GM18873 (cell line): ENCODE results near the gene KLF11.
A peak's percentile ranks its signal among the peaks of the same experiment; 100 is the strongest.
"Not testable (repeated sequence)": the region's sequence is repeated elsewhere in the genome, so short reads cannot be mapped to it uniquely, and the experiment has no call there.

ENCODE experiments used
- ATAC-seq: cut with Tn5 transposase; IDR thresholded peaks from one replicate; pipeline ENCODE4 v1.9.1; 2021; ENCODE audit warnings: mild to moderate bottlenecking, moderate library complexity, moderate number of reproducible peaks; ENCODE audit not compliant: unreplicated experiment, low FRiP score

The KLF11 gene

DNA sequence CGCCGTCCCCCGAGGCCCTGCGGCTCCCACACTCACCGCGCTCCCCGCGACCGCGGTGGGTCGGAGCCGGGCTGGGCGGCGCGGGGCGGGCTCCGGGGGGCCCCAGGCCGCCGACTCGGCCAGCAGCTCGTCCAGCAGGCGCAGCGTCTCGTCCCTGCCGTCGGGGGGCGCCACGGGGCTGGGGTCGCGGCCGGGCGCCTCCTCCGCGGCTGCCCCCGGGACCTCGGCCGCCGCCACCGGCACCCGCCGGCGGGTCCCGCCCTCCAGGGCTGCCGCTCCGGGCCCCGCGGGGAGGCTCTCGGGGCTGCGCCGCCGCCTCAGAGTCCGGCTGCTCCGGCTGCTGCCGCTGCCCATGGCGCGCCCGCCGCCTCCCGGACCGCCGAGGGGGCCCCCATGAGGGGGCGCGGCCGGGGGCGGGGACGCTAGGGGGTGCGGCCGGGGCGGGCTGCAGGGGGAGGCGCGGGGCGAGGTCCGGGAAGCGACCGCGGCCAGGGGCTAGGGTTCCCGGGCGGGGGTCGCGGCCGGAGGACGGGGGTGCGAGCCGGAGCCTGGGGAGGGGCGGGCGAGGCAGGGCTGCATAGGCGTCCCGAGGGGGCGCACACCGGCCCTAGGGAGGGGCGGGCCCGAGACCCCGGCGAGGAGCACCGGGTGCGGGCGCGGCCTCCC lies 36.7 kb downstream of the KLF11 start, which contains the start of gene CYS1:
Gene CYS1, minus strand, starts transcription at position 542 of the 666 bp plus-strand sequence. Its CDS starts 188 bp downstream, at position 354.
- no peak for ATAC-seq

DNA sequence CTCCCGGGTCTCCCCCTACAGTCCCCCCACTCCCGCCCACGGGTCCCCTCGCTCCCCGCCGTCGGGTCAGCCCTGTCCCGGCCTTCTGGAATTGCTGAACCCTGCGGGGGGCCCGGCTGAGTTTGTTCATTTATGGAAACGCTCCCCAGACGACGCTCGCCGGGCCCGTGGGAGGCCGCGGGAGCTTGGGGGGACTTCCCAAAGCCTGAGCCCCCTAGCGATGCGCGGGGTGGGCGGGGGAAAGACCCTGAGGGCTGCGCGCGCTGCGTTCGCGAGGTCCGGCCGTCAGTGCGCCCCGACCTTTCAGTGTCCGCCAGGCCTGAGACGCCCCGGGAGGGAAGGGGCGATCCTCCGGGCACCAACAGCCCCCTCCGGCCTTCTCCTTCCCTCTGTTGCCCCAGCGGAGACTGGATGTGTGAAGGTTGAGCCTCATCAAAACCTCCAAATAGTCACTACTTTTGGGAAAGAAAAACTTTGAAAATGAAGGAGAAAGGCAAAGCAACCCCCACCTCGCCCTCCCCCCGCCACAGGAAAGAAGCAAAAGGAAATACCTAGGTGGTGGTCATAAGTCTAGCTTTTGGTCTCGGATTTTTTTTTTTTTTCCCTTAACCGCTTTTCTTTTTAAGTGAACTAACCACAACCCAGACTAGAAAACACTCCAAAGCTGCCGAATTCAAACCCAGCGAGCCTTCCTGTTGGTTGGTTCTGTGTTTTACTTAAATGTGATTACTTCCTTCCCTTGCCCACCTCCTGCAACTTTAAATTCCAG lies 37.4 kb downstream of the KLF11 start:
- ATAC-seq: peak; percentile 28

DNA sequence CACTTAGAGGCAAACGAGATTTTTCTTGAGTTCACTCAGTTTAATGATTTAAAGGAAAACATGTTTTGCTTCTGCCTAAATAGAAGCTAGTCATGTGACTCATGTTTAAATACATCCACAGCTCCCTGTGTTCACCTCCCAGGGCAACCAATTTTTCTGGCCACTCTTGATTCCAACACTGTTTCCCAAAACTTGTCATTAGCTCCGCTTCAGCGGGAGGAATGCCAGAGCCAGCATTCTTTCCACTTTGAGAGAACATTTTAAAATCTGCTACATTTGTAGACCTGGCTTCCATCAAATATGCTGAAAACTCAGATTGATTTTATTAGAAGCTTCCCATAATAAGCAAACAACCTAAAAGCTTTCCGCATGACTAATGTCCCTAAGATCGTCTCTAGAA lies 39.7 kb downstream of the KLF11 start:
- no peak for ATAC-seq

DNA sequence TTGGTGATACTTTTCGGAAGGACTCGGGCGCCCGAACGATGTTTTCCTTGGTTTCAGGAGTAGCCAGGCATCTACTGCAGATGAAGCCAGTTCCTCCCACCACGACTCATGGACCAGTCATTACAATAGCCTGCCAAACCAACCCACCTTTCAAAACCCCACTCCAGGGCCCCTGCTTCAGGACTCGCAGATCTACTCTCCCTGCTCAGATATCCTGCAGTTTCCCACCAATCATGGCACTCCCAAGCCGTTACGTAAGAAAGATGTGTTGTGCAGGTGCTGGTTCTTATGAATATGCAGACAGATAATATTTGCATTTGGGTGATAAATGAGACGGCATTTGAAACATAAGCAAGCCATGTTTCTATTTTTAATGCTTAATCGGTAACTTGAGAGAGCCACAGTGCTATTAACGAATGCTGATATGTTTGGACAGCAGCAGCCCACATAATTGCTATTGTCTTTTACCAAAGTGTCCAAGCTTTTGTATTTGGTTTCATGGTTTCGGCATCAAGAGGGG lies 40.4 kb downstream of the KLF11 start:
- peak; percentile 48 for ATAC-seq

DNA sequence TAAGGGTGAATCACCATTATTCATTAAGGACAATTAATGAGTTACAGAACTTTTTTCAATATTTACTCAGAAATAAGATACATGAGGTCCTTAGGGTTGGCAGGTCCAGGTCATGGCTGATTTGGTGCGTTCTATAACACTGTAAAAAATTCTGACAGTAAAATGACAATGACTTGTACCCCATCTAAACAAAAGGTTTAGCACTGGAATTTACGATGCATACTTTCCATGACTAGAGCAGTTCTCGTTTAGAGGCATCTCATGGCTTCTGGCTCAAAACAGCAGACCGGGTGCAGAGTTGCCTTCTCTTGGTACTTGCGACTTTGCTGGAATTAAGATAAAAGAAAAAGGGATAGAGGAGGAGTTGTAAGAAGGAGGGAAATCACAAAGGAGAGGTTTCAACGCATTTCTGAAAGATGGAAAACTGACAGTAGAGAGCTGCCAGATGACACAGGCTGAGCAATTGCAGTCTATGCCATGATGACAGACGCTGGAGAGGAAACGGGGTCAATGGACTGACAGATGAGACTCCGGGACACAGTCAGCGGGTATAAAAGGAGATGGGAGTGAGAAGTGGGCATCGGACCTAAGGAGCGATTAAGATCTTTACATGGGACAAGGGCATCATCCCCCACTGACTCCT lies 41.0 kb downstream of the KLF11 start:
- no peak for ATAC-seq

DNA sequence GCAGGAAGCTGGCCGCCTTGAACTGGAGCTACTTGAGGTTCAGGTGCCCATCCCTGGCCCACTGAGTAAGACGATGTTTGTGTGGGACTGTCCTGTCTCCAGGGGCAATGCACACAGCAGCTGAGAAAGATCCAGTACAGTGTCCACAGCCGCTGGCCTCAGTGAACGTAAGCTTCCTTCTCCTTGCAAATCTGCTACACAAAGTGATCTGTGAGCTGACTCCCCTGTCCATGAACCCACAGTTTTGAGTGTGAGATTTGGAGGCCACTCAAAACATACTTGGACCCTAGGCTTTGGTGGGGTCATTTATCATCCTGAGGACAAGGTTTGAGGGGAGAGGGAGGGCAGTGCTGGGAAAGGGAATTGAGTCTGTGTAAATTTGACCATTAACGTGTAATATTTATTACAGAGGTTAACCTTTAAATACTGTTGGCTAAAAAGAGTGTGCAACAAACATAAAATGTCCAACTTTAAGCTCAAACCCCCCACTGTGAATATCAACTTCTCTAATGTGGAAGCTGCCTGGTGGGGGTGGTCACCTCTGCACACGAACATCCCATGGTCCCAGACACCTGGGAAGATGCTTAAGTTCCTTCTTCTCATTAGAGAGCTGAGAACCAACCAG lies 41.8 kb downstream of the KLF11 start:
- ATAC-seq: no peak

DNA sequence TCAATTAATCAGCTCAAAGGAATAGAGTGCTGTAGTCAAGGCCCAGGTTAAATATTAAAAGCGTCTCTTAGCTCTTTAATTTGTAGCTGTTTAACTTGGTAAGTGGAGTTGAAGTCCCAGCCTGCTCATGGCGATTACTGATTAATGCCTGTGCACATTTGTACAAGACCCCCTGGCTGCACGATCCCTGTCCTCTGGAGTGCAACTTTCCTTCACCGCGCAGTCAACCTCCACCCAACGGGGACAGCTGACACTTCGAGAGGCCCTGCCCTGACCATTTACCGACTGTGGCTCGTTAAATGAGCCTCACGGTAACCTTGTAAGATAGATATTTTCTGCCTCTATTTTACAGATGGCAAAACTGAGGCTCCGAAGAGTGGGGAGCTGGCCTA lies 42.3 kb downstream of the KLF11 start:
- ATAC-seq: no peak

DNA sequence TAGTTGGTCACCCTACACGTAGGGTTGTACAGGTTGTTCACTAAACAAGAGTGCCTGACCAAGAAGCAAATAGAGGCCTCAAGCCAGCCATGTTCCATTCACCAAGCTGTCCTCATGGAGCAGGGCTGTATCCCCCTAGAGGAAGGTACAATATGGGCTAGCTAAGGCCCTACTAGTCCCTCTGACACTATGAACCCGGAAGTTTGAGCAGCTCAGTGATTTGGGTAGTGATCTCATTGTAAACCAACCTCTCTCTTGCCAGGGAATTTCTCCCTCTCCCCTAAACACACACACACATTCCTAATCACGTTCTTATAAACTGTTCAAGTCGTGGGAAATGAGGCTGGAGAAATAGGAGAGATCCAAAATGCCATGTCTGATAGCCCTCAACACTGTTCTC lies 43.6 kb downstream of the KLF11 start:
- ATAC-seq: no peak

DNA sequence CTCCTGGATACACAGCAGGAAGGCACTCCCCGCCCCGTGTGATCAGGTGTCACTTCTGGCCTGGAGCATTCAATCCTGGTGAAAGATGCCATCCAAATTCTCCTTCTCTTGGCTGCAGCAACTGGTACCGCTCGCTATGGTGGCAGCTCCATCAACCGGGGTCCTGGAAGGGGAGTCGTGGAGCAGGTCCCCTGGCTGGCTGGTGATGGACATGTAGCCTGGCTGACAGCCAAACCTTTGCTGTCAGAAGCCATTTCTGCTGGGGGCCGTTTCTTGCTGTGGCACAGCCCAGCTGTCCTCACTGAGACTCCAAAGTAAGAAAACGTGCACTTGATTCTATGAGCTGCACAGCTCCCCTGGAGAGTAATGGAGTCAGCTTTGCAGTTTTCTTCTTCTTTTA lies 44.0 kb downstream of the KLF11 start:
- ATAC-seq: no peak

DNA sequence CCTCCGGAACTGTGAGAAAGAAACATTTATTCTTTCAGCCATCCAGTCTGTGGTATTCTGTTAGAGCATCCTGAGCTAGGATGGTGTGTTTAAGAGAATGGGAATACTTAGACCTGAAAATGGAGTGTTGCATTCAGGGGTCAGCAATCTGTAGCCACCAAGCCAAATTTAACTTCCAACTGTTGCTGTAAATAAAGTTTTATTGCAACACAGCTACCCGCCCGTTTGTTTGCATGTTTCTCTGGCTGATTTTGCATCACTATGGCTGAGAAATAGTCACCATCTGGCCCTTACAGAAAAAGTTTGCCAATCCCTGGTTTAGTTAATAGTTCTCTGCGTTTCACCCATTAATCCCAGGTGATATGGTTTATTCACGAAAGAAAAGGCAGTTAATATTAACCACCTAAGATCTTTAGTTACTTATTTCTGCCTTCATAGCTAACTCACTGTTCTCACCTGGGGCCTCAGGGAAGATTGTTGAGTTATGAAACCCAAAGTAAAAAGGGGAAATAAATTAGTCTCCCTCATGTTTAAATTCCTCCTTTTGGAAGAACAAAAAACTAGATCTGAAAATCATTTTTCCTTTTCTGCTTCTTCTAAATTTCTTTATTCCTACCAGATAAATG lies 46.3 kb downstream of the KLF11 start:
- ATAC-seq: no peak

DNA sequence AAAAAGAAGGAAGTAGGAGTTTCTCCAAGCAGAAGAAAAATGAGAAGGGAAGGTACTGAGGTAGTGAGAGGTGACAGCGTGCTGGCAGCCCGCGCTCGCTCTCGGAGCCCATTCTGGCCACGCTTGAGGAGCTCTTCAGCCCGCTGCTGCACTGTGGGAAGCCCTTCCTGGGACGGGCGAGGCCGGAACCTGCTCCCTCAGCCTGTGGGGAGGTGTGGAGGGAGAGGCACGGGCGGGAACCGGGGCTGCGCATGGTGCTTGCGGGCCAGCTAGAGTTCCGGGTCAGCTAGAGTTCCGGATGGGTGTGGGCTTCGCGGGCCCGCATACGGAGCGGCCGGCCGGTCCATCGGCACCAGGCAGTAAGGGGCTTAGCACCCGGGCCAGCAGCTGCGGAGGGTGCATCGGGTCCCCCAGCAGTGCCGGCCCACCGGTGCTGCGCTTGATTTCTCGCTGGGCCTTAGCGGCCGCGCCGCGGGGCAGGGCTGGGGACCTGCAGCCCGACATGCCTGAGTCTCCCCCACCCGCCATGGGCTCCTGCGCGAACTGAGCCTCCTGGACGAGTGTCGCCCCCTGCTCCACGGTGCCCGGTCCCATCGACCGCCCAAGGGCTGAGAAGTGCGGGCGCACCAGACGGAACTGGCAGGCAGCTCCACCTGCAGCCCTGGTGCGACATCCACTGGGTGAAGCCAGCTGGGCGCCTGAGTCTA lies 48.0 kb downstream of the KLF11 start:
- ATAC-seq: no peak

DNA sequence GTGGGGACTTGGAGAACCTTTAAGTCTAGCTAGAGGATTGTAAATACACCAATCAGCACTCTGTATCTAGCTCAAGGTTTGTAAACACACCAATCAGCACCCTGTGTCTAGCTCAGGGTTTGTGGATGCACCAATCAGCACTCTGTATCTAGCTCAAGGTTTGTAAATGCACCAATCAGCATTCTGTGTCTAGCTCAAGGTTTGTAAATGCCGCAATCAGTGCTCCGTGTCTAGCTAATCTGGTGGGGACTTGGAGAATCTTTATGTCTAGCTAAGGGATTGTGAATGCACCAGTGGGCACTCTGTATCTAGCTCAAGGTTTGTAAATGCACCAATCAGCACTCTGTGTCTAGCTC lies 48.5 kb downstream of the KLF11 start:
- ATAC-seq: not testable (repeated sequence)

DNA sequence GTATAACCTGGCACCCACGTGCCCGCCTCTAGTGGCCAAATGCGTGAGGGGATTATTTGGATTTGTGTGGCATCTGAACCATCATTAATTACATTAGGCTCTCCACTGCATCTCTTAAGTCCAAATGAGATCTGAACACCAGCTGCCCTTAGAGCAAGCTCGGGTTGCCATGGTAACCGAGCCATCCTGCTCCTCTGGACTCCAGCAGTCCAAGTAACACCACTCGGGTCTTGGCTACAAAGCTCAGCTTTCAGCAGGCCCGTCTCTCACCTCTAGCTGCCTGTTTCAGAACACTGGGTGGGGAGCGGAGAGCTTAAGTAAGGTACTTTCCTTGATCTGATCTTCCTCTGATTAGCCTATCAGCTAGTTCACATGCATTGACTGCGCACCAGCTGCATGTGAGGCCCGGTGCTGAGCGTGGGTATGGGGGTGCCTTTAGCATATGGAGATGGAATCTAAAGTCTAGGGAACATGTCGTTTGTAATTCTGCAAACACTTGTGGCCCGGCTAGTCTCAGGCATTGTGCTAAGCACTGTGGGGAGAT lies 51.0 kb downstream of the KLF11 start:
- ATAC-seq: no peak

DNA sequence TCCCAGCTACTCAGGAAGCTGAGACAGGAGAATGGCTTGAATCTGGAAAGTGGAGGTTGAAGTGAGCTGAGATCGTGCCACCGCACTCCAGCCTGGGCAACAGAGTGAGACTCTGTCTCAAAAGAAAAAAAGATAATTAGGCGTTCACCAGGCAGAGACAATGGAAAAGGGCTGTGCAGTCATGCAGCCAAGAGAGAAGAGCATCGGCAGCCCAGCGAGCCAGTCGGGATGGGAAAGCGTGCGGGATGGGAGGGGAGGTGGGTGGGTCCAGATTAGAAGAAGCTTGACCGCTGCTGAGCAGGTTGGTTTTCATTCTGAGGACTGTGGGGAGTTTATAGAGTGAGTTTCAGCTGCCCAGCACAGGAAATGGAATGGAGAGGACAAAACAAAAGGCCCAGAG lies 51.8 kb downstream of the KLF11 start:
- no peak for ATAC-seq

DNA sequence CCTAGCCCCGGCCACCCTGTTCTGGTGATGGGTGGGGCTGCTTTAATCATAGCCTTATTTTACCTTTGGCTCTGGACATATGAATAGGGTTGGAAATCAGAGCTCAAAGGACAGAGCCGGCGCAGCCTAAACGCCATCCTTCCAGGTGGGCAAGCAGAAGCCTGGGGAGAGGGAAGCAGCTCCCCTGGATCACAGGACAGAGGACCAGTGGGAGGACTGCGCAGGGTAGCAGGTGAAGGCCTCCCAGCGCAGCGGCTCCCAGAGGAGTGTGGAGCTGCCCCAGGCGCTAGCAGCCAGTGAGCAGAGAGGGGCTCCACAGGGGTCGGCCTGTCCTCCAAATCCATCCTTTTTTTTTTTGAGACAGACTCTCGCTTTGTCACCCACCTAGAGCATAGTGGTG lies 53.3 kb downstream of the KLF11 start:
- ATAC-seq: no peak

DNA sequence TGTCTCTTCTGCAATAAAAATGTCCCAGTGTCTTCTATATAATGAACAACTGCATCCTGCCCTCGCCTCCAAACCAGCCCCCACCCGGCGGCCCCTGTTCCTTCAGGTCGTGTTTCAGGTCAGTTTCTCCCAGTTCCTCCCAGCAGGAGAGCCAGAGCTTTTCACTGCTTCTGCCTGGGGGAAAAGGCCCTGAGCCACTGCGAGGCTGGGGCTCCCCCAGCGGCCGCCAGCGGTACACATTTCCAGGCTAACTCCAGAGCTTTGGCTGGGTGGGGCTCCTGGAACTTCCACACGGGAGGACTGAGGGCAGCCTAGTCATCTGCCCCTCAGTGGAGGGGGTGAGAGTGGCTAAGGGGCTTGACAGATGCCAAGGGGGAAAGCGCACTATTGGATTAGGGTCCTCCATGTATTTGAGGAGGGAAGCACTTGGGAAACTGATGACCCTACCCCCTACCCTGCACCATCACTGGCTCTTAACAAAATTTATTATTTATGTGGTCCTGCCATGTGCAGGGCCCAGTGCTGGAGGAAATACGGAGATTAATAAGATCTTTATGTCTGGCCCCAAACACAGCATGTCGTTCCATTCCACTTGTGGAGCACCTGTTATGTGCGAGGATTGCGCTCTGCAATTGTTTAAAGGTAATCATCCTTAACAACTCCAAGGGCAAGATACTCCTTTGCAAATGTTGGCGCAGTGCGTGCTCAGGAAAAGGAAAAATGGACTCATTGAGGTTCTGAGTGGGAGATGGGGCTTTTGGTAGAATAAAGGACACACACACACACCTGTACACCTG lies 54.2 kb downstream of the KLF11 start:
- no peak for ATAC-seq

DNA sequence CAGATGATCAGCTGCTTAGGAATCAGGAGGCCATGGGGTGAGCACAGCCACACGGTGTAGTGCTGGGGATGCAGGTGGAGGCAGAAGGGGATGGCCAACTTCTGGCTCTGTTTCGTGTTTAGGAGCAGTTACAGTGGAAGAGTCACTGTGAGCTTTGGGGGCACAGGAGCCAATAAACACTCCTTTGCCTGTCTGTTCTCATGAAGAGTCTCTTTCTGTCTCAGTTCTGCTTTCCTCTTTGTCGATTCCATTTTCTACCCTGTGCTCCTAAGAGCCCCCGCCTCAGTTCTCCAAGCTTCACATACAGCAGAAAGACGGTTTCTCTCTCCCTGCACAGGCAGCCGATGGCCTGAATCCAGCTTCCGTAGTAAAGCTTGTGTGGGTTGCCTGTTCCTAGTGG lies 58.1 kb downstream of the KLF11 start:
- no peak for ATAC-seq

DNA sequence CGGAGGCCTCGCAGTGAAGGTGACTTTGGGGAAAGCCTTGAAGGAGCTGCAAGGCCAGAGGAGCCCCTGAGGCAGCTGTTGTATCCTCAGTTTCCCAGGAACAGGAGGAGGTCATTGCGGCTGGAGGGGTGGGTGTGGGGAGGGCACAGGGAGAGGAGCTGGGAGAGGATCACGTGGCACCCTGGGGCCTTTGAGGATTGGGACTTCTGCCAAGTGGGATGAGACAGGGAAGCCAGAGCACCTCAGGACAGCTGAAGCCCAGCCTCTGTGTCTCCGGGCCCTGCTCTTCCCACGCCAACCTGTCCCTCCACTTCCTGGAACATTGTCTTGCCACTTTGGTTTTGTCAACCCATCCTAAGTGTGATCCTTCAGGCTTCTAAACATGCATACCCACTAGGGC lies 59.8 kb downstream of the KLF11 start:
- ATAC-seq: no peak
